VCaP (cell line): ENCODE results near the gene VIPR1.

Experiments used
- H3K27ac ChIP-seq: fragments of 450-650 bp; 2 replicates; pipeline ENCODE4 v1.5.1; 2017
- CTCF ChIP-seq: fragments of 450-650 bp; conservative IDR thresholded peaks from 2 replicates; pipeline ENCODE4 v1.5.1; 2017; ENCODE audit warnings: mild to moderate bottlenecking, moderate library complexity

Gene VIPR1

GRCh38 chr3:42495393-42495792 is 7.0 kb upstream of the VIPR1 start:
- H3K27ac ChIP-seq = peak overlapping the region; percentile 27; the same call in 1 of the 2 replicates
- no peak for TF ChIP-seq CTCF

GRCh38 chr3:42497009-42497731 is 5.3 kb upstream of the VIPR1 start:
- peak overlapping the region; percentile 27; the same call in 1 of the 2 replicates for H3K27ac ChIP-seq
- TF ChIP-seq CTCF = no peak

GRCh38 chr3:42498034-42498433 is 4.4 kb upstream of the VIPR1 start:
- TF ChIP-seq CTCF = no peak

GRCh38 chr3:42498791-42499477 is 3.5 kb upstream of the VIPR1 start:
- TF ChIP-seq CTCF = no peak

More at GRCh38 chr3:42498034-42498433, 4.4 kb upstream of the VIPR1 start:
- H3K27ac ChIP-seq = no peak overlapping the region

GRCh38 chr3:42499478-42499871 is 3.0 kb upstream of the VIPR1 start:
- TF ChIP-seq CTCF = no peak
- H3K27ac ChIP-seq = no peak overlapping the region

More at GRCh38 chr3:42498791-42499477, 3.5 kb upstream of the VIPR1 start:
- H3K27ac ChIP-seq = no peak overlapping the region

- TF ChIP-seq CTCF = no peak
- no peak overlapping the region for H3K27ac ChIP-seq
Measured at GRCh38 chr3:42500091-42500490, 2.4 kb upstream of the VIPR1 start.

- TF ChIP-seq CTCF = no peak
Measured at GRCh38 chr3:42500909-42501308, 1.5 kb upstream of the VIPR1 start.

More at GRCh38 chr3:42500909-42501308, 1.5 kb upstream of the VIPR1 start:
- H3K27ac ChIP-seq = peak overlapping the region; percentile 84; the same call in 1 of the 2 replicates
